GM18861 (cell line): ENCODE data around the gene LRRC27.
"Not testable (repeated sequence)": the region's sequence is repeated elsewhere in the genome, so short reads cannot be mapped to it uniquely, and the experiment has no call there.

ENCODE experiments used
- ATAC-seq: cut with Tn5 transposase; IDR thresholded peaks from one replicate; pipeline ENCODE4 v1.9.1; 2021; ENCODE audit not compliant: unreplicated experiment

LRRC27 gene

GRCh38 chr10:132372516-132373095 is 40.6 kb downstream of the LRRC27 start:
- no peak for ATAC-seq

DNA sequence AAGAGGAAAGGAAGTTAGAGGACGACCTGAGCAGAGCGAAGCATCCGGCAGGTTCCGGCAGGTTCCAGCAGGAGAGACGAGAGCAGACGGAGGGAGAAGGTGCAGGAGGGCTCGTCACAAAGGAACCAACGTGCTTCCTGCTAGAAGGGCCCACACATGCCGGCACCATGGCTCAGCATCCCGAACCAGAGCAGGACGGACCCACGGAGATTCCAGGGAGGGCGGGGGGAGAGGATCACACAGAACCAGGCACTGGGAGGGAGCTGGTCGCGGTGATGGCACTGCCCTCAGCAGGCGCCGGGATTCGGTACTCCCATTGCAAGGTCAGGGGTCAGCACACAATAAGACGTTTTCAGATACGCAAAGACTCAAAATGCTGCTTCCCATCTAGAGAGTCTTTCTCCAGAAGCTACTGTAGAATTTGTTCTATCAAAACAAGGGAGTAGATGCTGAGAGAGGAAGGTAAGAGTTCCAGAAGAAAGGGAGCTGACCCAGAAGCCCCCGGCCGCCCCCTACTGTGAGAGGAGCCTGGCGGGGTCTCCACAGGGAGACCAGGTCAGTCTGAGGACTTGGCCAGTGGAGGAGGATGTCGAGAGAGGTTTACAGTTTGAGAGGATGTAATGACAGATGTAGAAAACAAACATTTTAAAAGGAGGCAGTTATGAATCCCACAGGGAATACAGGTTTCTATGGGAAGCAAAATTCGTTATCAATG is 41.4 kb downstream of the LRRC27 start:
- ATAC-seq = no peak

DNA sequence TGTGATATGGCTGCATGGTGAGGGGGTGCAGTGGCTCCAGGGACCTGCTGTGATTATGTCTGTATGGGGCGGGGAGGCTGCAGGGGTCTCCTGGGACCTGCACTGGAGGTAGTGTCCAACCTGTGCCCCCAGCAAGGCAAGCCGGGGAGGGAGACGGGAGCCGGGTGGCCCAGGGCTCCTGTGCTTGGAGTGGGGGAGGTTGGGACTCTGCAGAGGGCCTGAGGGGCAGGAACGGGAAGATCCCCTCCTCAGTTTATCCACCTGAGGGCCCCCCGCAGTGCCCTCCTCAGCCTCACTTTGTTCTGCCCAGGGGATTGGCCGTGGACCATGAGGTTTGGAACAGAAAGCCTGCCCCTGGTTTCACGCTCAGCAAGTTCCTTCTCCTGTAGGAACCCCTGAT is 42.2 kb downstream of the LRRC27 start:
- ATAC-seq = no peak

GRCh38 chr10:132374612-132375011 is 42.6 kb downstream of the LRRC27 start:
- no peak for ATAC-seq

DNA sequence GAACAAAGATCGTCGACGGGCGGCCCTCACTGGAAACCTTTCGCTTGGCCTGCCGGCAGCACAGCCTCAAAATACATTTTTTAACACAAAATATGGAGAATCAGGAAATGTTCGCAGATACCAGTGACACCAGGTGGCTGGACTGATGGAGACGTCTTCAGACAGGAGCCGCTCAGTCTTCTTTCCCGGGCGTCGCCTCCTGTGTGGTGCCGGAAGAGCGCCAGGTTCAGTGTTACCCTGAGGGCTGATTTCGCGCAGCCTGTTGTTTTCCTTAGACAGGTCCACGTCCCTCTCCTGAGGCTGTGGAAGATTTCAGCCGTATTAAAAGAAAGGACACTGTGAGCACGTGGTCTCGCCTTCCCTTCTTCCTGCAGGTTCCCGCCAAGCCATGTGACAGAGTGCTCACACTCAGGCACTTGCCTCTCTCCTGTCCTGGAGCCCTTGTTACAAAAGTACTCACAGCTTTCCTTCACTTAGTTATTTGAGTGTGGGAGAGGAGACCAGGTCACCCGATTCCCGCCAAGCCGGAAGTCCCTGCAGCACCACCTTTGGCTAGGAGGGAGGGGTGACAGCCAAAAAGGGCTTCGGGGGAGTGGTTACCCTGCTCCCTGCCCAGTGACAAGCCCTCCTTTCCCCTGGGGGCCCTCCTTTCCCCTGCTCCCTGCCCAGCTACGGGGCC is 43.3 kb downstream of the LRRC27 start:
- no peak for ATAC-seq

DNA sequence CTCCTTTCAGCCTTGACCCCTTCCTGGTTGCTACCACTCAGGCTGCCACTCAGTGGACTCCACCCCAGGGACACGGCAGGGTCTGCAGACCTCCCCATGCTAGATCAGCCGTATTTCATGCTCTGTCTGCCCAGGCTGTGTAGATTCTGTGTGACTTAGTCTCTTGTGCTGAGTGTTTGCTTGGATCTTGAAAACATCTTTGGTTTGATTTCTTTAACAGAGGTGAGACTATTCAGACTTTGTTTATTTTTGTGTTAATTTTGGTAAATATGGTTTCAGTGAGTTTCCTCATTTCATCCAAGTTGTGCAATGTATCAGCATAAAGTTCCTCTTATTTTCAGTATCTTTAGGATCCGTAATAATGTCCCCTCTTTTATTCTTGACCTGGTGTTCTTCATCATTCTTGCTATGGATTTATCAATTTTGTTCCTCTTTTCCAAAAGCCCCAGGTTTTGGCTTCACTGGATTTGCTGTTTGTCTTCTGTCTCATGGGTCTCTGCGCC is 43.9 kb downstream of the LRRC27 start:
- no peak for ATAC-seq

- no peak for ATAC-seq
Measured at GRCh38 chr10:132376394-132376851, 44.4 kb downstream of the LRRC27 start.

DNA sequence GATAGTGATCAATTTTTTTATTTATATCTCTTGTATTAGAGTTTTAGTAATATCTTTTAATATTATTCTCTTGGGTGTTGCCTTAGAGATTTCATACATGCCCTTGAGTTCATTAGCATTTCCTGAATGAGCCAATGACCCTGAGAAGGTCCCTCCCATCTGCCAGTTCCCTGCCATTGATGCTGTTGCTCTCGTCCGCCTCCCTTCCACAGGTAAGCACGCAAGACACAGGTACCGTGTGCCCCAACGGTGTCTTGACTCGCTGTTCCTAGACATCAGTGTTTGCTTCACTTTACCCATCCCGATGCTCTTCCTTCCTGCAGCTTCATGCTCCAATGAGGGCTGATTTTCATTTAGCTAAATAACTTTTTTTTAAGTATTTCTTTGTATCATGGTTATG is 45.3 kb downstream of the LRRC27 start:
- ATAC-seq = no peak

GRCh38 chr10:132379026-132379425 is 47.0 kb downstream of the LRRC27 start:
- not testable (repeated sequence) for ATAC-seq

DNA sequence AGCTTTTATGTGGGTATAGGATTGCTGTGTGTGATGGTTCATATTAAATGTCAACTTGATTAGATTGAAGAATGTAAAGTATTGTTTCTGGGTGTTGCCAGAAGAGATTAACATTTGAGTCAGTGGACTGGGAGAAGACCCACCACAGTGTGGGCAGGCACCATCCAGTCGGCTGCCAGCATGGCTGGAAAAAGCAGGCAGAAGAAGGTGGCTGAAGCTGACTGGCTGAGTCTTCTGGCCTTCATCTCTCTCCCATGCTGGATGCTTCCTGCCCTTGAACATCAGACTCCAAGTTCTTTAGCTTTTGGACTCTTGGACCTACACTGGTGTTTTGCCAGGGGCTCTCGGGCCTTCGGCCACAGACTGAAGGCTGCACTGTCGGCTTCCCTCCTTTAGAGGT is 49.0 kb downstream of the LRRC27 start:
- ATAC-seq = not testable (repeated sequence)

- ATAC-seq = no peak
Measured at GRCh38 chr10:132381741-132382140, 49.7 kb downstream of the LRRC27 start.

DNA sequence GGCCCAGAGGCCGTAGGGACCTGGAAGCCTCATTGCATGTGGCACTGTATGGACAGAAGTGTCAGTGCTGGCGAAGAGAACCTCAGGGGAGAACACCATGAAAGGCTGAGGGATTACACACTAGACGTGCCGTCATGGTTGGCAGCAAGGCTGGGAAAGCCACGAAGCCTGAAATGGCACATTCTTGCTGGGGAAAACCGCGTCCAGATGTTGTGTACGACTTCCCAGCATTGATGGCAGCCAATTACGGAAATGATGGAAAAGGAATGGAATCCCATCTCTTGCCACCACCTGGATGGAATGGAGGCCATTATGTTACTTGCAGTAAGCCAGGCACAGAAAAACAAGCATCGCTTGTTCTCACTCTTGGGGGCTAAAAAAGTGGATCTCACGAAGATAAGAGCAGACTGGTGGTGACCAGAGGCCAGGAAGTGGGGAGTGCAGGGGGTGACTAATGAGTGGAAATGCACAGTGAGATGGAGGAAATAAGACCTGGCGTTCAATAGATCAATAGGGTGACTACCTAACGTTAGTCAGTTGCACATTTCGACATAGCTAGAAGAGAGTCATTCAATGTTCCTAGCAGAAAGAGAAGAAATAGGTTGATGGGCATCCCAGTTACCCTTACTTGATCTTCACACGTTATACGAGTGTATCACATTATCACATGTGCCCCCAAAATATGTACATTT is 50.4 kb downstream of the LRRC27 start:
- no peak for ATAC-seq

- no peak for ATAC-seq
Measured at GRCh38 chr10:132383101-132383500, 51.1 kb downstream of the LRRC27 start.

- no peak for ATAC-seq
Measured at GRCh38 chr10:132383751-132384196, 51.8 kb downstream of the LRRC27 start.

- no peak for ATAC-seq
Measured at GRCh38 chr10:132384618-132385388, 52.8 kb downstream of the LRRC27 start.

DNA sequence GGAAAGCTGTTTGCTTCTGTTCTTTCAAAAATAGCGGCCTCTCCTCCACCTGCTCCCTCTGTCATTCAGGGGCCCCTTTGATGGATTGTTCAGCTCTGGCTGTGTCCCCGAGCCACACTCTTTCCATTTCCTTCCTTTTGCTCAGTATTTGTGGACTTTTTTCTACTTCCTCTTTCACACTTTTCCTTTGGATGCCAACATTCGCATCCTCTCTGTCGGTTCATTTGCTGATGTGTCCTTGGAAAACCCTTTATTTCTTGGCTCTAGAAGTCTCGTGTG is 53.3 kb downstream of the LRRC27 start:
- ATAC-seq = no peak

- no peak for ATAC-seq
Measured at GRCh38 chr10:132385721-132386418, 53.9 kb downstream of the LRRC27 start.

- ATAC-seq = no peak
Measured at GRCh38 chr10:132386419-132386831, 54.4 kb downstream of the LRRC27 start.

DNA sequence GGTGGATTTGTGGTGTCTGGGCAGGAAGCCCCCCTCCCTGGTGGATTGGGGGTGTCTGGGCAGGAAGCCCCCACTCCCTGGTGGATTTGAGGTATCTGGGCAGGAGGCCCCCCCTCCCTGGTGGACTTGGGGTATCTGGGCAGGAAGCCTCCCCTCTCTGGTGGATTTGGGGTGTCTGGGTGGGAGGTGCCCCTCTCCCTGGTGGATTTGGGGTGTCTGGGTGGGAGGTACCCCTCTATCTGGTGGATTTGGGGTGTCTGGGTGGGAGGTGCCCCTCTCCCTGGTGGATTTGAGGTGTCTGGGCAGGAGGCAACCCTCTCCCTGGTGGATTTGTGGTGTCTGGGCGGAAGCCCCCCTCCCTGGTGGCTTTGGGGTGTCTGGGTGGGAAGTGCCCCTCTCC is 54.9 kb downstream of the LRRC27 start:
- ATAC-seq = not testable (repeated sequence)

GRCh38 chr10:132387764-132388210 is 55.8 kb downstream of the LRRC27 start:
- peak; percentile 46 for ATAC-seq
